Ascending aorta (tissue), 2 donors: Measurements from ENCODE around the gene MYBBP1A. TPM values are rescaled to one million over a fixed set of nuclear protein-coding genes. Genes with fewer than 3 reads are reported as not detected.

Source experiments
- DNase-seq, 2 donors: peaks; one replicate each; pipeline ENCODE4 v3.0.0-alpha.2; 2019; ENCODE audit warnings: low spot score in 2 of 2
- H3K27ac ChIP-seq, 2 donors: fragments of 200-600 bp; sonication (generic); one replicate each; pipeline ENCODE4 v1.5.1; 2016 to 2017; ENCODE audit warnings: mild to moderate bottlenecking in 1 of 2
- H3K27me3 ChIP-seq: fragments of 200-600 bp; sonication (generic); one replicate; pipeline ENCODE4 v1.5.1; 2017
- H3K36me3 ChIP-seq, 2 donors: fragments of 200-600 bp; sonication (generic); one replicate each; pipeline ENCODE4 v1.5.1; 2016
- H3K4me1 ChIP-seq, 2 donors: fragments of 200-600 bp; sonication (generic); one replicate each; pipeline ENCODE4 v1.5.1; 2016 to 2017; ENCODE audit warnings: mild to moderate bottlenecking in 1 of 2
- H3K4me3 ChIP-seq, 2 donors: fragments of 200-600 bp; sonication (generic); one replicate each; pipeline ENCODE4 v1.5.1; 2016 to 2017; ENCODE audit warnings: mild to moderate bottlenecking in 1 of 2
- H3K9me3 ChIP-seq, 2 donors: fragments of 200-600 bp; sonication (generic); one replicate each; pipeline ENCODE4 v1.5.1; 2016
- CTCF ChIP-seq, 3 experiments: fragments of 200-600 bp in 2 of 3; fragments of 450-650 bp in 1 of 3; sonication (generic) in 2 of 3; IDR thresholded peaks; one replicate each; pipeline ENCODE4 v1.5.1; 2016 to 2019; ENCODE audit warnings: antibody characterized with exemption in 3 of 3, mild to moderate bottlenecking in 1 of 3, moderate library complexity in 1 of 3
- intact Hi-C: fragments of 100-400 bp; cut with DNase I; formaldehyde crosslinking; loops from one replicate; pipeline ENCODE4 v1.15.1; 2023
- total RNA-seq: library from RNA; depleted of rRNA; stranded (reverse); fragments of >200 nt; gene quantifications from one replicate; pipeline ENCODE4 v1.1.0, GENCODE V29; 2016

The MYBBP1A gene
- total RNA-seq, 1 donor from 2014 or later: 94.5 TPM

- Histone ChIP-seq H3K4me3 (no peak overlapping the region), H3K27me3 (no peaks in the 10 kb centered on the region), H3K27ac (no peak overlapping the region), H3K36me3 (peaks cover 80 to 96% of the 10 kb centered on the region in 2 donors), H3K4me1 (no peaks in the 10 kb centered on the region), H3K9me3 (no peaks in the 10 kb centered on the region)
- TF ChIP-seq CTCF (IDR thresholded peaks at IDR 0.05): no peak
- no peak for DNase-seq
- intact Hi-C loops: loop anchor here (5.0 kb wide), 1 partner anchor 123 kb away; no protein-coding TSS in a partner anchor
These were observed 10.3 kb downstream of the MYBBP1A start for GRCh38 chr17:4544951-4545216.

- H3K9me3 ChIP-seq: no peaks in the 10 kb centered on the region
- no peak overlapping the region for H3K4me3 ChIP-seq
- TF ChIP-seq CTCF (IDR thresholded peaks at IDR 0.05): no peak
- intact Hi-C loops: loop anchor here (5.0 kb wide), 1 partner anchor 122 kb away; no protein-coding TSS in a partner anchor
- no peaks in the 10 kb centered on the region for H3K4me1 ChIP-seq
- no peaks in the 10 kb centered on the region for H3K27me3 ChIP-seq
- H3K36me3 ChIP-seq: peaks cover 81 to 96% of the 10 kb centered on the region in 2 donors
- no peak overlapping the region for H3K27ac ChIP-seq
- DNase-seq: no peak
These were observed 10.8 kb downstream of the MYBBP1A start for GRCh38 chr17:4544135-4544950.

- no peaks in the 10 kb centered on the region for H3K27me3 ChIP-seq
- H3K4me3 ChIP-seq: no peak overlapping the region
- intact Hi-C loops: loop anchor here (5.0 kb wide), 1 partner anchor 121 kb away; no protein-coding TSS in a partner anchor
- no peaks in the 10 kb centered on the region for H3K4me1 ChIP-seq
- H3K36me3 ChIP-seq: peaks cover 80 to 96% of the 10 kb centered on the region in 2 donors
- TF ChIP-seq CTCF (IDR thresholded peaks at IDR 0.05): no peak
- DNase-seq: no peak
- no peaks in the 10 kb centered on the region for H3K9me3 ChIP-seq
- H3K27ac ChIP-seq: no peak overlapping the region
These were observed 11.6 kb downstream of the MYBBP1A start for GRCh38 chr17:4543557-4544026.

GRCh38 chr17:4542726-4543191 is 12.4 kb downstream of the MYBBP1A start:
- Histone ChIP-seq H3K4me3 (no peak overlapping the region), H3K9me3 (no peaks in the 10 kb centered on the region), H3K27me3 (no peaks in the 10 kb centered on the region), H3K27ac (no peak overlapping the region), H3K36me3 (peaks cover 74 to 92% of the 10 kb centered on the region in 2 donors), H3K4me1 (peaks cover 0 to 1% of the 10 kb centered on the region in 2 donors)
- no peak for TF ChIP-seq CTCF (IDR thresholded peaks at IDR 0.05)
- intact Hi-C loops: loop anchor here (5.0 kb wide), 1 partner anchor 120 kb away; no protein-coding TSS in a partner anchor
- no peak for DNase-seq

- no peak for TF ChIP-seq CTCF (IDR thresholded peaks at IDR 0.05)
- Histone ChIP-seq H3K36me3 (peaks cover 71 to 86% of the 10 kb centered on the region in 2 donors), H3K27me3 (no peaks in the 10 kb centered on the region), H3K9me3 (no peaks in the 10 kb centered on the region), H3K27ac (no peak overlapping the region), H3K4me3 (no peak overlapping the region), H3K4me1 (peaks cover under 1 to 7% of the 10 kb centered on the region in 2 donors)
- DNase-seq: no peak
- intact Hi-C loops: loop anchor here (5.0 kb wide), 1 partner anchor 120 kb away; no protein-coding TSS in a partner anchor
These were observed 13.0 kb downstream of the MYBBP1A start for GRCh38 chr17:4542003-4542725.
